ENCODE results near the gene CYP2J2.
"Not testable (repeated sequence)": the region's sequence is repeated elsewhere in the genome, so short reads cannot be mapped to it uniquely, and the experiment has no call there.

CYP2J2 gene

GRCh38 chr1:59926381-59927123 lies at the start of gene CYP2J2:
Gene CYP2J2, minus strand, starts transcription at chr1:59926773. Its CDS starts 27 bp downstream, at chr1:59926746.
- peak; percentile 67 for DNase-seq

- no peak for DNase-seq
Measured at GRCh38 chr1:59973719-59974118, 47.1 kb upstream of the CYP2J2 start.

GRCh38 chr1:59972216-59972927 lies 45.8 kb upstream of the CYP2J2 start:
- DNase-seq: no peak

GRCh38 chr1:59971464-59971911 lies 44.9 kb upstream of the CYP2J2 start:
- peak; percentile 67 for DNase-seq

GRCh38 chr1:59969542-59970175 lies 43.1 kb upstream of the CYP2J2 start:
- DNase-seq: not testable (repeated sequence)

GRCh38 chr1:59968746-59969145 lies 42.2 kb upstream of the CYP2J2 start:
- DNase-seq: not testable (repeated sequence)

- no peak for DNase-seq
Measured at GRCh38 chr1:59967780-59968179, 41.2 kb upstream of the CYP2J2 start.

- DNase-seq: no peak
Measured at GRCh38 chr1:59967141-59967697, 40.6 kb upstream of the CYP2J2 start.

GRCh38 chr1:59952065-59952464 lies 25.5 kb upstream of the CYP2J2 start:
- DNase-seq: no peak

GRCh38 chr1:59949648-59950047 lies 23.1 kb upstream of the CYP2J2 start:
- DNase-seq: no peak

- DNase-seq: no peak
Measured at GRCh38 chr1:59948990-59949389, 22.4 kb upstream of the CYP2J2 start.

- peak; percentile 54 for DNase-seq
Measured at GRCh38 chr1:59947047-59947938, 20.7 kb upstream of the CYP2J2 start.

- DNase-seq: no peak
Measured at GRCh38 chr1:59945790-59946189, 19.2 kb upstream of the CYP2J2 start.

GRCh38 chr1:59939393-59939792 lies 12.8 kb upstream of the CYP2J2 start:
- no peak for DNase-seq

- no peak for DNase-seq
Measured at GRCh38 chr1:59937636-59938210, 11.2 kb upstream of the CYP2J2 start.

GRCh38 chr1:59936358-59936821 lies 9.8 kb upstream of the CYP2J2 start:
- no peak for DNase-seq

GRCh38 chr1:59928996-59929395 lies 2.4 kb upstream of the CYP2J2 start:
- no peak for DNase-seq

GRCh38 chr1:59927213-59927612 lies 640 bp upstream of the CYP2J2 start:
- DNase-seq: no peak

GRCh38 chr1:59924653-59925052 lies 1.9 kb downstream of the CYP2J2 start:
- DNase-seq: no peak

GRCh38 chr1:59921258-59921899 lies 5.2 kb downstream of the CYP2J2 start:
- DNase-seq: not testable (repeated sequence)

GRCh38 chr1:59919746-59920145 lies 6.8 kb downstream of the CYP2J2 start:
- DNase-seq: no peak
